HCT116 (cell line): ENCODE data around the gene CHEK2. TPM values are rescaled to one million over a fixed set of nuclear protein-coding genes. Genes with fewer than 3 reads are reported as not detected.

ENCODE experiments used
- ATAC-seq: fragments of 200-7000 bp; cut with Tn5 transposase; 2 replicates; pipeline ENCODE4 v1.9.1; 2020; ENCODE audit warnings: mild to moderate bottlenecking, moderate library complexity
- BruUV-seq: library from RNA; stranded (reverse); fragments of 400-500 nt; replicated peaks from 2 replicates; lab custom pipeline; 2021; lab: Mats Ljungman, UMichigan
- CTCF ChIA-PET: fragments of 300-600 bp; sonication (Branson Sonifier 250); formaldehyde crosslinking; loops from one replicate; lab custom pipeline; 2021; ENCODE audit warnings: antibody characterized with exemption; lab: Charles Lee
- POLR2A ChIA-PET: fragments of 300-600, 350-600 bp; sonication (Branson Sonifier 250); formaldehyde crosslinking; loops from one replicate; lab custom pipeline; 2021; ENCODE audit warnings: antibody characterized with exemption; lab: Charles Lee
- RAD21 ChIA-PET, 2 experiments: fragments of 300-600 bp; sonication (Branson Sonifier 250); formaldehyde crosslinking; loops; one replicate each; lab custom pipeline; 2023; ENCODE audit warnings: low total read pairs in 2 of 2; ENCODE audit not compliant: uncharacterized antibody in 2 of 2, unreplicated experiment in 2 of 2, low non-redundant PET in 1 of 2; lab: Charles Lee
- DNase-seq: peaks from one replicate; pipeline ENCODE4 v3.0.0-alpha.2; 2010; ENCODE audit warnings: low read depth, low spot score
- H2AFZ ChIP-seq: fragments of 200-600 bp; shearing (Covaris generic), sonication (generic); 2 replicates; pipeline ENCODE4 v1.6.1; 2017; ENCODE audit warnings: low read depth, mixed run types, mixed read lengths, antibody characterized with exemption, low read length; ENCODE audit not compliant: poor library complexity, severe bottlenecking
- H3K27ac ChIP-seq: 2 replicates; pipeline ENCODE4 v1.5.1; 2012; ENCODE audit warnings: low read depth, low read length
- H3K27me3 ChIP-seq: fragments of 200-600 bp; sonication (generic); 2 replicates; pipeline ENCODE4 v1.6.1; 2016; ENCODE audit warnings: mixed run types, low read length, mixed read lengths; ENCODE audit not compliant: insufficient read depth
- H3K36me3 ChIP-seq, 2 experiments: fragments of 200-500 bp in 1 of 2; fragments of 200-600 bp in 1 of 2; sonication (Bioruptor generic) in 1 of 2; sonication (generic) in 1 of 2; 2 replicates each; pipeline versions ENCODE4 v1.5.1 to v1.6.1; 2014 to 2016; ENCODE audit warnings: low read length in 2 of 2, inconsistent platforms in 1 of 2, mixed read lengths in 1 of 2, mixed run types in 1 of 2; ENCODE audit not compliant: insufficient read depth in 2 of 2, control insufficient read depth in 1 of 2
- H3K4me1 ChIP-seq, 2 experiments: fragments of 200-600 bp in 1 of 2; sonication (generic) in 1 of 2; 2 replicates each; pipeline versions ENCODE4 v1.5.1 to v1.6.1; 2012 to 2017; ENCODE audit warnings: low read length in 2 of 2, inconsistent platforms in 1 of 2, mild to moderate bottlenecking in 1 of 2, mixed read lengths in 1 of 2, mixed run types in 1 of 2, moderate library complexity in 1 of 2; ENCODE audit not compliant: insufficient read depth in 2 of 2, control insufficient read depth in 1 of 2
- H3K4me2 ChIP-seq: fragments of 200-600 bp; sonication (generic); 2 replicates; pipeline ENCODE4 v1.6.1; 2017; ENCODE audit warnings: mixed run types, low read length, mixed read lengths
- H3K4me3 ChIP-seq, 2 experiments: fragments of 200-600 bp in 1 of 2; sonication (generic) in 1 of 2; replicated peaks in 1 of 2; 2 replicates each; pipeline ENCODE4 v1.5.1; 2011 to 2016; ENCODE audit warnings: low read length in 2 of 2, control low read depth in 1 of 2, low read depth in 1 of 2, mild to moderate bottlenecking in 1 of 2, mixed read lengths in 1 of 2, mixed run types in 1 of 2
- H3K79me2 ChIP-seq: fragments of 200-600 bp; sonication (generic); 2 replicates; pipeline ENCODE4 v1.6.1; 2017; ENCODE audit warnings: mild to moderate bottlenecking, mixed run types, low read length, moderate library complexity, mixed read lengths; ENCODE audit not compliant: insufficient read depth
- H3K9ac ChIP-seq: fragments of 200-600 bp; sonication (generic); 2 replicates; pipeline ENCODE4 v1.6.1; 2016; ENCODE audit warnings: low read length, mixed read lengths
- H3K9me2 ChIP-seq: fragments of 200-600 bp; sonication (generic), shearing (Covaris generic); 2 replicates; pipeline ENCODE4 v1.6.1; 2017; ENCODE audit warnings: mixed run types, mild to moderate bottlenecking, moderate library complexity; ENCODE audit not compliant: insufficient read depth
- H3K9me3 ChIP-seq, 2 experiments: fragments of 200-500 bp in 1 of 2; fragments of 200-600 bp in 1 of 2; sonication (Bioruptor generic) in 1 of 2; sonication (generic) in 1 of 2; 2 replicates each; pipeline ENCODE4 v1.6.1; 2014 to 2017; ENCODE audit warnings: low read length in 2 of 2, mixed read lengths in 2 of 2, inconsistent platforms in 1 of 2, low read depth in 1 of 2, mild to moderate bottlenecking in 1 of 2, mixed run types in 1 of 2, moderate library complexity in 1 of 2; ENCODE audit not compliant: control insufficient read depth in 1 of 2, insufficient read depth in 1 of 2
- H4K20me1 ChIP-seq: fragments of 200-600 bp; sonication (generic), shearing (Covaris generic); 2 replicates; pipeline ENCODE4 v1.6.1; 2017; ENCODE audit warnings: mixed run types, mild to moderate bottlenecking, moderate library complexity; ENCODE audit not compliant: insufficient read depth
- CBX3 ChIP-seq: IDR thresholded peaks from 2 replicates; pipeline ENCODE4 v1.6.1; 2012; ENCODE audit warnings: low read depth
- CEBPB ChIP-seq: IDR thresholded peaks from 2 replicates; pipeline ENCODE4 v1.6.1; 2012; ENCODE audit warnings: low read depth
- CTCF ChIP-seq, 3 experiments: fragments of 200-600 bp in 1 of 3; sonication (generic) in 1 of 3; IDR thresholded peaks in 2 of 3; conservative IDR thresholded peaks in 1 of 3; 2 replicates each; pipeline ENCODE4 v1.5.1; 2012 to 2017; ENCODE audit warnings: low read depth in 2 of 3, low read length in 2 of 3, antibody characterized with exemption in 1 of 3, borderline replicate concordance in 1 of 3, control low read depth in 1 of 3, mild to moderate bottlenecking in 1 of 3, mixed read lengths in 1 of 3, mixed run types in 1 of 3, moderate library complexity in 1 of 3; ENCODE audit not compliant: insufficient read depth in 1 of 3
- ELF1 ChIP-seq: IDR thresholded peaks from 2 replicates; pipeline ENCODE4 v1.6.1; 2012; ENCODE audit warnings: low read depth, borderline replicate concordance
- JUND ChIP-seq: IDR thresholded peaks from 2 replicates; pipeline ENCODE4 v1.6.1; 2012
- MAX ChIP-seq: IDR thresholded peaks from 2 replicates; pipeline ENCODE4 v1.6.1; 2012
- REST ChIP-seq: IDR thresholded peaks from 2 replicates; pipeline ENCODE4 v1.6.1; 2012; ENCODE audit warnings: low read depth
- SIN3A ChIP-seq: IDR thresholded peaks from 2 replicates; pipeline ENCODE4 v1.6.1; 2012; ENCODE audit warnings: low read depth
- SP1 ChIP-seq: IDR thresholded peaks from 2 replicates; pipeline ENCODE4 v1.6.1; 2012; ENCODE audit warnings: low read depth
- SRF ChIP-seq: IDR thresholded peaks from 2 replicates; pipeline ENCODE4 v1.6.1; 2012; ENCODE audit warnings: low read depth
- YY1 ChIP-seq: IDR thresholded peaks from 2 replicates; pipeline ENCODE4 v1.6.1; 2011; ENCODE audit warnings: low read length, low read depth, moderate library complexity, mild to moderate bottlenecking; ENCODE audit not compliant: insufficient replicate concordance; ENCODE audit errors: extremely low read depth
- ZBTB33 ChIP-seq: IDR thresholded peaks from 2 replicates; pipeline ENCODE4 v1.6.1; 2011; ENCODE audit warnings: mild to moderate bottlenecking, low read length, moderate library complexity; ENCODE audit not compliant: insufficient replicate concordance; ENCODE audit errors: extremely low read depth
- ZFX ChIP-seq: fragments of 450-650 bp; IDR thresholded peaks from 2 replicates; pipeline ENCODE4 v1.6.1; 2017
- intact Hi-C: fragments of 100-400 bp; cut with micrococcal nuclease; formaldehyde crosslinking; loops from 2 replicates; pipeline ENCODE4 v1.10.0; 2022
- total RNA-seq: library from RNA; stranded (reverse); gene quantifications from one replicate; pipeline ENCODE4 v1.2.1, GENCODE V29; 2021; ENCODE audit not compliant: unreplicated experiment

Gene CHEK2
- total RNA-seq, 1 experiment from 2014 or later, result 47.1 TPM

GRCh38 chr22:28670161-28670560, 71.5 kb downstream of the CHEK2 start:
- Histone ChIP-seq H3K4me1 (no peaks in the 10 kb centered on the region; a peak in 1 of 4 replicates), H4K20me1 (no peaks in the 10 kb centered on the region), H3K9me2 (no peaks in the 10 kb centered on the region), H3K9me3 (no peaks in the 10 kb centered on the region), H3K27ac (no peak overlapping the region), H3K4me2 (no peak overlapping the region), H3K9ac (no peak overlapping the region), H2AFZ (no peak overlapping the region), H3K27me3 (no peaks in the 10 kb centered on the region), H3K4me3 (no peak overlapping the region), H3K36me3 (no peaks in the 10 kb centered on the region), H3K79me2 (no peaks in the 10 kb centered on the region)
- POLR2A ChIA-PET, result no interaction called here
- no peak for ATAC-seq
- RAD21 ChIA-PET, result no interaction called here
- intact Hi-C loops, result no loop called here
- BruUV-seq, result no TSS peak
- TF ChIP-seq ELF1 (no peak), SP1 (no peak), MAX (no peak), SIN3A (no peak), YY1 (no peak), ZBTB33 (no peak), CTCF (IDR thresholded peaks at IDR 0.05 in 2 of 3, conservative IDR thresholded peaks at IDR 0.05 in 1 of 3; ENCODE audit: borderline replicate concordance in 1 of 3, insufficient read depth in 1 of 3, low read depth in 2 of 3, low read length in 2 of 3) (no peak), ZFX (no peak), CBX3 (no peak), REST (no peak), JUND (no peak), CEBPB (no peak), SRF (no peak)
- CTCF ChIA-PET, result no interaction called here
- no peak for DNase-seq
